ENCODE results near the gene REPIN1.

The REPIN1 gene

GRCh38 chr7:150337659-150338081 is 31.0 kb upstream of the REPIN1 start:
- DNase-seq: no peak

GRCh38 chr7:150338166-150338829 is 30.3 kb upstream of the REPIN1 start:
- no peak for DNase-seq

GRCh38 chr7:150339409-150339809 is 29.2 kb upstream of the REPIN1 start:
- DNase-seq: no peak

GRCh38 chr7:150340024-150340749 is 28.4 kb upstream of the REPIN1 start:
- DNase-seq: no peak

GRCh38 chr7:150340875-150341262 is 27.8 kb upstream of the REPIN1 start:
- no peak for DNase-seq

- DNase-seq: no peak
Measured at GRCh38 chr7:150341263-150342120, 27.1 kb upstream of the REPIN1 start, which contains the start of gene RARRES2. TSS of gene RARRES2 (minus strand) at chr7:150341629. CDS start at chr7:150340609, 1,020 bp downstream.

- DNase-seq: no peak
Measured at GRCh38 chr7:150342121-150342408, 26.6 kb upstream of the REPIN1 start.

- no peak for DNase-seq
Measured at GRCh38 chr7:150343225-150343624, 25.4 kb upstream of the REPIN1 start.

- DNase-seq: no peak
Measured at GRCh38 chr7:150344299-150344698, 24.3 kb upstream of the REPIN1 start.

GRCh38 chr7:150345012-150345411 is 23.6 kb upstream of the REPIN1 start:
- DNase-seq: no peak

- DNase-seq: no peak
Measured at GRCh38 chr7:150346922-150347321, 21.7 kb upstream of the REPIN1 start.

GRCh38 chr7:150351587-150352194 is 16.9 kb upstream of the REPIN1 start:
- no peak for DNase-seq

- no peak for DNase-seq
Measured at GRCh38 chr7:150355666-150356059, 13.0 kb upstream of the REPIN1 start.

- no peak for DNase-seq
Measured at GRCh38 chr7:150356265-150356897, 12.2 kb upstream of the REPIN1 start.

GRCh38 chr7:150357270-150357669 is 11.4 kb upstream of the REPIN1 start:
- no peak for DNase-seq

- DNase-seq: no peak
Measured at GRCh38 chr7:150357771-150358427, 10.7 kb upstream of the REPIN1 start.

GRCh38 chr7:150358433-150358832 is 10.2 kb upstream of the REPIN1 start:
- no peak for DNase-seq

GRCh38 chr7:150358988-150359621 is 9.5 kb upstream of the REPIN1 start:
- DNase-seq: no peak

- DNase-seq: no peak
Measured at GRCh38 chr7:150359622-150360362, 8.8 kb upstream of the REPIN1 start.

- DNase-seq: no peak
Measured at GRCh38 chr7:150360363-150361058, 8.1 kb upstream of the REPIN1 start.
